ENCODE data around the gene CHMP4B.

- TF ChIP-seq CTCF (conservative IDR thresholded peaks at IDR 0.05) = no peak
- TF ChIP-seq ZFX (IDR thresholded peaks at IDR 0.05) = no peak
Measured at GRCh38 chr20:33766686-33767085, 44.5 kb upstream of the CHMP4B start.
